ENCODE results near the gene MRS2.
"Not testable (repeated sequence)": the region's sequence is repeated elsewhere in the genome, so short reads cannot be mapped to it uniquely, and the experiment has no call there.

MRS2 gene

GRCh38 chr6:24396824-24397223 is 5.9 kb upstream of the MRS2 start:
- TF ChIP-seq, protein P1, sequence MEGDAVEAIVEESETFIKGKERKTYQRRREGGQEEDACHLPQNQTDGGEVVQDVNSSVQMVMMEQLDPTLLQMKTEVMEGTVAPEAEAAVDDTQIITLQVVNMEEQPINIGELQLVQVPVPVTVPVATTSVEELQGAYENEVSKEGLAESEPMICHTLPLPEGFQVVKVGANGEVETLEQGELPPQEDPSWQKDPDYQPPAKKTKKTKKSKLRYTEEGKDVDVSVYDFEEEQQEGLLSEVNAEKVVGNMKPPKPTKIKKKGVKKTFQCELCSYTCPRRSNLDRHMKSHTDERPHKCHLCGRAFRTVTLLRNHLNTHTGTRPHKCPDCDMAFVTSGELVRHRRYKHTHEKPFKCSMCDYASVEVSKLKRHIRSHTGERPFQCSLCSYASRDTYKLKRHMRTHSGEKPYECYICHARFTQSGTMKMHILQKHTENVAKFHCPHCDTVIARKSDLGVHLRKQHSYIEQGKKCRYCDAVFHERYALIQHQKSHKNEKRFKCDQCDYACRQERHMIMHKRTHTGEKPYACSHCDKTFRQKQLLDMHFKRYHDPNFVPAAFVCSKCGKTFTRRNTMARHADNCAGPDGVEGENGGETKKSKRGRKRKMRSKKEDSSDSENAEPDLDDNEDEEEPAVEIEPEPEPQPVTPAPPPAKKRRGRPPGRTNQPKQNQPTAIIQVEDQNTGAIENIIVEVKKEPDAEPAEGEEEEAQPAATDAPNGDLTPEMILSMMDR (conservative IDR thresholded peaks at IDR 0.05; ENCODE audit: low read depth, low read length): no peak
- Histone ChIP-seq H3K27me3 (ENCODE audit: insufficient read depth, low read depth) (no peaks in the 10 kb centered on the region), H3K4me3 (IDR thresholded peaks at IDR 0.05; ENCODE audit: insufficient read depth, low read depth, low read length) (no peak overlapping the region), H3K9ac (no peak overlapping the region), H4K20me1 (ENCODE audit: insufficient read depth) (no peaks in the 10 kb centered on the region), H3K79me2 (ENCODE audit: insufficient read depth, low read depth) (no peaks in the 10 kb centered on the region), H3K4me2 (no peak overlapping the region), H3K27ac (no peak overlapping the region), H3K36me3 (ENCODE audit: insufficient read depth) (no peaks in the 10 kb centered on the region), H3K4me1 (ENCODE audit: low read depth, poor library complexity, severe bottlenecking) (peaks cover 4% of the 10 kb centered on the region), H2AFZ (ENCODE audit: low read depth) (no peak overlapping the region)

GRCh38 chr6:24397631-24398030 is 5.1 kb upstream of the MRS2 start:
- Histone ChIP-seq H3K4me2 (no peak overlapping the region), H2AFZ (ENCODE audit: low read depth) (no peak overlapping the region), H3K36me3 (ENCODE audit: insufficient read depth) (no peaks in the 10 kb centered on the region), H4K20me1 (ENCODE audit: insufficient read depth) (no peaks in the 10 kb centered on the region), H3K4me3 (IDR thresholded peaks at IDR 0.05; ENCODE audit: insufficient read depth, low read depth, low read length) (no peak overlapping the region), H3K27me3 (ENCODE audit: insufficient read depth, low read depth) (no peaks in the 10 kb centered on the region), H3K4me1 (ENCODE audit: low read depth, poor library complexity, severe bottlenecking) (peaks cover 6% of the 10 kb centered on the region), H3K9ac (no peak overlapping the region), H3K79me2 (ENCODE audit: insufficient read depth, low read depth) (no peaks in the 10 kb centered on the region), H3K27ac (no peak overlapping the region)
- TF ChIP-seq, protein P1 (conservative IDR thresholded peaks at IDR 0.05; ENCODE audit: low read depth, low read length): no peak

DNA sequence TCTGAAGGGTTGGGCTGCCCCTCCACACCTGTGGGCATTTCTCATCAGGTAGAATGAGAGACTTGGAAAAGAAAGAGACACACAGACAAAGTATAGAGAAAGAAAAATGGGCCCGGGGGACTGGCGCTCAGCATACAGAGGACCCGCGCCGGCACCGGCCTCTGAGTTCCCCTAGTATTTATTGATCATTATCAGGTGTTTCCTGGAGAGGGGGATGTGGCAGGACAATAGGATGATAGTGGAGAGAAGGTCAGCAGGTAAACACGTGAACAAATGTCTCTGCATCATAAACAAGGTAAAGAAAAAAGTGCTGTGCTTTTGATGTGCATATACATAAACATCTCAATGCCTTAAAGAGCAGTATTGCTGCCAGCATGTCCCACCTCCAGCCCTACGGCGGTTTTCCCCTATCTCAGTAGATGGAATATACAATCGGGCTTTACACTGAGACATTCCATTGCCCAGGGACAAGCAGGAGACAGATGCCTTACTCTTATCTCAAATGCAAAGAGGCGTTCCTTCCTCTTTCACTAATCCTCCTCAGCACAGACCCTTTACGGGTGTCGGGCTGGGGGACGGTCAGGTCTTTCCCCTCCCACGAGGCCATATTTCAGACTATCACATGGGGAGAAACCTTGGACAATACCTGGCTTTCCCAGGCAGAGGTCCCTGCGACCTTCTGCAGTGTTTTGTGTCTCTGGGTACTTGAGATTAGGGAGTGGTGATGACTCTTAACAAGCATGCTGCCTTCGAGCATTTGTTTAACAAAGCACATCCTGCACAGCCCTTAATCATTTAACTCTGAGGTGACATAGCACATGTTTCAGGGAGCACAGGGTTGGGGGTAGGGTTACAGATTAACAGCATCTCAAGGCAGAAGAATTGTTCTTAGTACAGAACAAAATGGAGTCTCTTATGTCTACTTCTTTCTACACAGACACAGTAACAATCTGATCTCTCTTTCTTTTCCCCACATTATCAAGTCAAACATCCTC is 2.4 kb upstream of the MRS2 start:
- not testable (repeated sequence) for H3K27ac ChIP-seq; H3K4me2 ChIP-seq; H2AFZ ChIP-seq (ENCODE audit: low read depth); H3K4me3 ChIP-seq (IDR thresholded peaks at IDR 0.05; ENCODE audit: insufficient read depth, low read depth, low read length); H4K20me1 ChIP-seq (ENCODE audit: insufficient read depth); H3K9ac ChIP-seq; H3K36me3 ChIP-seq (ENCODE audit: insufficient read depth); H3K27me3 ChIP-seq (ENCODE audit: insufficient read depth, low read depth)
- Histone ChIP-seq H3K79me2 (ENCODE audit: insufficient read depth, low read depth) (peaks cover 20% of the 10 kb centered on the region), H3K4me1 (ENCODE audit: low read depth, poor library complexity, severe bottlenecking) (peaks cover 13% of the 10 kb centered on the region)

- Histone ChIP-seq H3K36me3 (ENCODE audit: insufficient read depth) (no peaks in the 10 kb centered on the region), H3K79me2 (ENCODE audit: insufficient read depth, low read depth) (peaks cover 20% of the 10 kb centered on the region), H3K4me1 (ENCODE audit: low read depth, poor library complexity, severe bottlenecking) (peaks cover 13% of the 10 kb centered on the region), H3K4me2 (no peak overlapping the region), H4K20me1 (ENCODE audit: insufficient read depth) (no peaks in the 10 kb centered on the region), H3K27ac (no peak overlapping the region), H3K27me3 (ENCODE audit: insufficient read depth, low read depth) (no peaks in the 10 kb centered on the region), H3K9ac (no peak overlapping the region), H3K4me3 (IDR thresholded peaks at IDR 0.05; ENCODE audit: insufficient read depth, low read depth, low read length) (no peak overlapping the region), H2AFZ (ENCODE audit: low read depth) (no peak overlapping the region; the same call in 1 of the 2 replicates)
- TF ChIP-seq, protein P1 (conservative IDR thresholded peaks at IDR 0.05; ENCODE audit: low read depth, low read length): no peak
Observed at GRCh38 chr6:24401458-24401857, 1.3 kb upstream of the MRS2 start.

- no peaks in the 10 kb centered on the region for H3K27me3 ChIP-seq (ENCODE audit: insufficient read depth, low read depth)
Observed at GRCh38 chr6:24403501-24403824, 727 bp downstream of the MRS2 start.

More at GRCh38 chr6:24403501-24403824, 727 bp downstream of the MRS2 start:
- peak overlapping the region; percentile 75 for H3K9ac ChIP-seq
- TF ChIP-seq, protein P1 (conservative IDR thresholded peaks at IDR 0.05; ENCODE audit: low read depth, low read length): no peak
- H3K4me1 ChIP-seq (ENCODE audit: low read depth, poor library complexity, severe bottlenecking): peaks cover 28% of the 10 kb centered on the region
- peak overlapping the region; percentile 99 for H3K4me2 ChIP-seq
- peak overlapping the region; percentile 93 for H2AFZ ChIP-seq (ENCODE audit: low read depth)
- 0 out of 2 replicates have a peak, but pooled peaks cover 3% of the 10 kb centered on the region for H3K36me3 ChIP-seq (ENCODE audit: insufficient read depth)
- peak overlapping the region; percentile 57 for H3K4me3 ChIP-seq (IDR thresholded peaks at IDR 0.05; ENCODE audit: insufficient read depth, low read depth, low read length)
- peaks cover 20% of the 10 kb centered on the region for H3K79me2 ChIP-seq (ENCODE audit: insufficient read depth, low read depth)
- peaks cover 5% of the 10 kb centered on the region; the same call in 1 of the 2 replicates for H4K20me1 ChIP-seq (ENCODE audit: insufficient read depth)
- no peak overlapping the region for H3K27ac ChIP-seq

All from KMS-11 (cell line).